GM18951 (cell line): ENCODE data around the gene NUDT13.
"Not testable (repeated sequence)": the region's sequence is repeated elsewhere in the genome, so short reads cannot be mapped to it uniquely, and the experiment has no call there.

Source experiments
- POLR2A ChIP-seq: IDR thresholded peaks from 4 replicates; pipeline ENCODE4 v1.6.1; 2011; ENCODE audit warnings: mild to moderate bottlenecking; ENCODE audit not compliant: insufficient read length, insufficient read depth; ENCODE audit errors: extremely low read depth
- in situ Hi-C: fragments of 300-500 bp; cut with MboI; formaldehyde crosslinking; loops from one replicate; pipeline ENCODE4 v1.12.0; 2022; ENCODE audit warnings: low sequenced_read_pairs, mixed read lengths, inconsistent platforms; ENCODE audit not compliant: unreplicated experiment

Gene NUDT13

GRCh38 chr10:73093922-73094850, 16.1 kb upstream of the NUDT13 start:
- in situ Hi-C loops: no loop called here
- TF ChIP-seq POLR2A: no peak

- in situ Hi-C loops: no loop called here
- TF ChIP-seq POLR2A: no peak
These were observed 15.2 kb upstream of the NUDT13 start for GRCh38 chr10:73094986-73095480.

GRCh38 chr10:73095481-73096021, 14.7 kb upstream of the NUDT13 start:
- TF ChIP-seq POLR2A: no peak
- in situ Hi-C loops: no loop called here

- in situ Hi-C loops: no loop called here
- peak; percentile 45 for TF ChIP-seq POLR2A
These were observed 14.2 kb upstream of the NUDT13 start for GRCh38 chr10:73096041-73096448.

GRCh38 chr10:73096449-73097304, 13.6 kb upstream of the NUDT13 start, which contains the start of gene P4HA1:
Gene P4HA1, minus strand, starts transcription at chr10:73096866. Its CDS starts 21,983 bp downstream, at chr10:73074883.
- TF ChIP-seq POLR2A: peak; percentile 99
- in situ Hi-C loops: no loop called here

- in situ Hi-C loops: no loop called here
- TF ChIP-seq POLR2A: no peak
These were observed 13.0 kb upstream of the NUDT13 start for GRCh38 chr10:73097305-73097670.

- in situ Hi-C loops: no loop called here
- no peak for TF ChIP-seq POLR2A
These were observed 11.1 kb upstream of the NUDT13 start for GRCh38 chr10:73099141-73099540.

- TF ChIP-seq POLR2A: no peak
- in situ Hi-C loops: no loop called here
These were observed 4.0 kb upstream of the NUDT13 start for GRCh38 chr10:73106301-73106700.

- in situ Hi-C loops: not testable (repeated sequence)
These were observed 1.0 kb upstream of the NUDT13 start for GRCh38 chr10:73109248-73109652.

GRCh38 chr10:73112032-73112431, 1.8 kb downstream of the NUDT13 start:
- in situ Hi-C loops: not testable (repeated sequence)

- in situ Hi-C loops: no loop called here
- no peak for TF ChIP-seq POLR2A
These were observed 3.3 kb downstream of the NUDT13 start for GRCh38 chr10:73113551-73113950.

- no peak for TF ChIP-seq POLR2A
- in situ Hi-C loops: no loop called here
These were observed 5.8 kb downstream of the NUDT13 start for GRCh38 chr10:73116017-73116416.
